MCF 10A (cell line): ENCODE data around the gene SPRR2D. TPM values are rescaled to one million over a fixed set of nuclear protein-coding genes. Genes with fewer than 3 reads are reported as not detected.

Experiments used
- BruUV-seq: library from RNA; stranded (reverse); fragments of 400-500 nt; replicated peaks from 2 replicates; lab custom pipeline; 2021; lab: Mats Ljungman, UMichigan
- CTCF ChIA-PET: fragments of 300-600 bp; sonication (Branson Sonifier 250); formaldehyde crosslinking; extraction: SDS; loops from one replicate; lab custom pipeline; 2021; ENCODE audit warnings: antibody characterized with exemption, inconsistent platforms; lab: Yijun Ruan, JAX
- POLR2A ChIA-PET: fragments of 300-600, 350-650 bp; sonication (Branson Sonifier 250); formaldehyde crosslinking; extraction: SDS; loops from one replicate; lab custom pipeline; 2020; ENCODE audit warnings: antibody characterized with exemption, inconsistent platforms; lab: Yijun Ruan, JAX
- DNase-seq: peaks from one replicate; pipeline ENCODE4 v3.0.0-alpha.2; 2018; ENCODE audit not compliant: unreplicated experiment
- H3K27ac Mint-ChIP-seq: one replicate; pipeline ENCODE4 v1.8.0; 2022; ENCODE audit warnings: mild to moderate bottlenecking, low read depth, mixed read lengths; ENCODE audit not compliant: unreplicated experiment
- H3K27me3 Mint-ChIP-seq: one replicate; pipeline ENCODE4 v1.8.0; 2022; ENCODE audit warnings: mixed read lengths; ENCODE audit not compliant: insufficient read depth, unreplicated experiment
- H3K36me3 Mint-ChIP-seq: one replicate; pipeline ENCODE4 v1.8.0; 2022; ENCODE audit warnings: mild to moderate bottlenecking, moderate library complexity, mixed read lengths; ENCODE audit not compliant: insufficient read depth, unreplicated experiment
- H3K4me1 Mint-ChIP-seq: one replicate; pipeline ENCODE4 v1.8.0; 2022; ENCODE audit warnings: mixed read lengths; ENCODE audit not compliant: insufficient read depth, unreplicated experiment
- H3K4me3 Mint-ChIP-seq: one replicate; pipeline ENCODE4 v1.8.0; 2022; ENCODE audit warnings: mild to moderate bottlenecking, moderate library complexity, mixed read lengths; ENCODE audit not compliant: unreplicated experiment
- H3K9me3 Mint-ChIP-seq: one replicate; pipeline ENCODE4 v1.8.0; 2022; ENCODE audit warnings: mixed read lengths; ENCODE audit not compliant: unreplicated experiment
- CTCF ChIP-seq: fragments of 200-600 bp; IDR thresholded peaks from one replicate; pipeline ENCODE4 v1.8.0; 2022; ENCODE audit warnings: antibody characterized with exemption, mild to moderate bottlenecking; ENCODE audit not compliant: unreplicated experiment
- intact Hi-C: fragments of 100-400 bp; cut with micrococcal nuclease; formaldehyde crosslinking; loops from 2 replicates; pipeline ENCODE4 v1.14.1; 2022
- total RNA-seq: library from RNA; stranded (reverse); gene quantifications from 2 replicates; pipeline ENCODE4 v1.2.3, GENCODE V29; 2022

SPRR2D gene
- total RNA-seq, 1 experiment from 2014 or later = 430 TPM

- ChIA-PET CTCF (interaction anchor here (0.6 to 0.7 kb wide), 3 partner anchors 11 to 119 kb away, joined by 3 read pairs; no protein-coding TSS in a partner anchor), POLR2A (interaction anchor here (0.6 kb wide), 1 partner anchor 114 kb away, joined by 3 read pairs; no protein-coding TSS in a partner anchor)
- no TSS peak for BruUV-seq
- Mint-ChIP-seq H3K4me1 (no peaks in the 10 kb centered on the region), H3K27ac (no peak overlapping the region), H3K27me3 (no peaks in the 10 kb centered on the region), H3K36me3 (no peaks in the 10 kb centered on the region), H3K4me3 (no peak overlapping the region), H3K9me3 (peaks cover 6% of the 10 kb centered on the region)
- intact Hi-C loops = no loop called here
- no peak for TF ChIP-seq CTCF
- no peak for DNase-seq
Observed at GRCh38 chr1:153072806-153073726, 32.1 kb upstream of the SPRR2D start.

GRCh38 chr1:153071511-153071910 lies 30.6 kb upstream of the SPRR2D start, which contains the start of gene SPRR2B:
TSS of gene SPRR2B (minus strand) at chr1:153071611. CDS start at chr1:153070839, 772 bp downstream.
- no peak for TF ChIP-seq CTCF
- no TSS peak for BruUV-seq
- Mint-ChIP-seq H3K36me3 (no peaks in the 10 kb centered on the region), H3K4me1 (no peaks in the 10 kb centered on the region), H3K27ac (no peak within 1 kb of the TSS), H3K27me3 (no peaks in the 10 kb centered on the region), H3K4me3 (no peak within 1 kb of the TSS), H3K9me3 (peaks cover under 1% of the 10 kb centered on the region)
- POLR2A ChIA-PET = interaction anchor here (0.8 to 1.5 kb wide), 2 partner anchors 22 to 87 kb away, joined by 3 to 9 read pairs; partner anchors contain the start of genes SPRR1A and SPRR2E
- DNase-seq = no peak
- CTCF ChIA-PET = interaction anchor here (0.6 to 0.8 kb wide), 3 partner anchors 80 to 1313 kb away, joined by 3 to 4 read pairs (median 4); no protein-coding TSS in a partner anchor
- intact Hi-C loops = no loop called here

GRCh38 chr1:153070243-153070642 lies 29.3 kb upstream of the SPRR2D start:
- CTCF ChIA-PET = interaction anchor here (0.6 to 1.1 kb wide), 3 partner anchors 254 to 416 kb away, joined by 3 to 4 read pairs (median 3); no protein-coding TSS in a partner anchor
- Mint-ChIP-seq H3K36me3 (no peaks in the 10 kb centered on the region), H3K27ac (no peak overlapping the region), H3K27me3 (no peaks in the 10 kb centered on the region), H3K4me1 (no peaks in the 10 kb centered on the region), H3K9me3 (no peaks in the 10 kb centered on the region), H3K4me3 (no peak overlapping the region)
- no TSS peak for BruUV-seq
- TF ChIP-seq CTCF = no peak
- POLR2A ChIA-PET = interaction anchor here (1.5 kb wide), 1 partner anchor 23 kb away, joined by 9 read pairs; the partner anchor contains the start of gene SPRR2E
- no peak for DNase-seq
- intact Hi-C loops = no loop called here
